ENCODE results near the gene CTIF. TPM values are rescaled to one million over a fixed set of nuclear protein-coding genes. Genes with fewer than 3 reads are reported as not detected.

Gene CTIF
- total RNA-seq, 2 donors from 2014 or later: 7.9 to 8.2 TPM

DNA sequence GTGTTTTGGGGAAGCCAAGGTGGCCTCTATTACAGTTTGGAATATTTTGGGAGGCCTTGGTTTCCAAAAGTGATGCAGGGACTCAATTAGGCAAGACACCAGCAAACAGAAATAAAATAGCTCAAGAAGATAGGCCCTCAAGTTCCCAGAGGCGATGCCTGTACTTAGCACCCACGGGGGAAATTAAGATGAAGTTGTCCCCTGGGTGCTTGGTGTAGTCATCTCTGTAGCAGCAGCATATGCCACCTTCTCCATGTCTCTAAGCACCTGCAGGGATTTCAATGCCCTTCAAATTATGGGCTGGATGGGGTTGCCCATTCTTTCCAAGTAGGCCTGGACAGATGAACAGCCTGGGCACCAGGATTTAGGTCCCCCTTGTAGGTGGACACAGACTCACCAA is 185.0 kb downstream of the CTIF start:
- Mint-ChIP-seq H3K9me3 (no peaks in the 10 kb centered on the region), H3K36me3 (ENCODE audit: low read depth) (no peaks in the 10 kb centered on the region), H3K4me1 (no peaks in the 10 kb centered on the region), H3K27me3 (no peaks in the 10 kb centered on the region), H3K4me3 (no peak overlapping the region), H3K27ac (no peak overlapping the region)
- ATAC-seq (replicated peaks): no peak

DNA sequence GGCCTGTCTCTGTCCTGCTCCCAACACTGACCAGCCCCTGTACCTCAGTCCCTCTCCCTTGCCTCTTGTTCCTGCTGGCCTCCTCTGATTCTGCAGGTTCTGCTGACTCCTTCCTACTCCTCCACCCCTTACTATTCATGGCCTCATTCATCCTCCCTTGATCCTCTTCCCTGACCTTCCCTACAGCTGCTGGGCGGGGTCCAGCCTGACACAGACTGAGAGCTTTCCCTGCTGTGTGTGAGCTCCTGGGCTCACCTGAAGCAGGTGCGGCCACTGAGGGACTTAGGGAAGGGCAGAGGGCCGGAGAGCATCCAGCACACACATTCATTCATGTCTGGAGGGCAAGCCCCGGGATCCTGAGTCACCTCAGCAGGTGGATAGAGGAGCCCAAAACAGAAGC is 185.6 kb downstream of the CTIF start:
- Mint-ChIP-seq H3K4me1 (no peaks in the 10 kb centered on the region), H3K27me3 (no peaks in the 10 kb centered on the region), H3K4me3 (no peak overlapping the region), H3K36me3 (ENCODE audit: low read depth) (no peaks in the 10 kb centered on the region), H3K27ac (peak overlapping the region; percentile 21), H3K9me3 (no peaks in the 10 kb centered on the region)
- ATAC-seq (replicated peaks): no peak

DNA sequence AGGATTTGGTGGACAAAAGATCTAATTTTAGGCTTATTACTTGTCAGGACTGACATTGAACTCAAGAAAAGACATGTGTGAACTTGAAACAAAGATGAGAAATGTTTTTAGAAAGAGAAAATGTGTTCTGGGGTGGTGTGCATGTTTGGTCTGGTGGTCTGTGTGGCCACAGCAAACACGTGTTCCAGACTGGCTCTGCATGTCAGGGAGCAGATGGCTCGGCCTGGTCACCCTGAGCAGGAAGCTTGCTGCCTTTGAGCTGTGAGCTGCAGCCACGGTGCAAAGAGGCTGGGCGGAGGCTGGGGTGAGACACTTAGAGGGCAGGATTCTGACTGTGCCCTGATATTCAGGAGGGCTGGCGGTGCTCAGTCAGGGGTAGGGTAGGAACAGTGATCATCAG is 186.1 kb downstream of the CTIF start:
- Mint-ChIP-seq H3K27ac (peak overlapping the region; percentile 21), H3K36me3 (ENCODE audit: low read depth) (no peaks in the 10 kb centered on the region), H3K4me3 (no peak overlapping the region), H3K9me3 (no peaks in the 10 kb centered on the region), H3K27me3 (no peaks in the 10 kb centered on the region), H3K4me1 (no peaks in the 10 kb centered on the region)
- ATAC-seq (replicated peaks): no peak

DNA sequence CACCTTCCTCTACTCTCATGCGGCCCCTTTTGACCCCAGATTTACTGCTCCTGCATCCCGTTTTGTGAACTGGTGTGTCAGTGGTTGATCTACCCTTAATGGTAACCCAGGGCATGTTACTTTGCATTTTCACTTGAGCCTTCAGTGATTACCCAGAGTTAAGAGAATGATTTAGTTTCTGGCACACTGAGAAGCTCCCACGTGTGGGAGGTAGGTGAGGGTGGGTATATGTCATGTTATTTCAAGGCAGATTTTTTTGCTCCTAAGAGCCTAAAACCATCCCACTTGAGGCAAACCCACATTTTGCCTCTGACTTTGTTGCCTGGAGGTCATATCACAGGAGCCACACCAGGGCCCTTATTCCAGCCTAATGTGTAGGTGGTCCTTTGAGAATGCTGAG is 186.7 kb downstream of the CTIF start:
- H3K36me3 Mint-ChIP-seq (ENCODE audit: low read depth): no peaks in the 10 kb centered on the region
- no peaks in the 10 kb centered on the region for H3K9me3 Mint-ChIP-seq
- ATAC-seq (replicated peaks): no peak
- peak overlapping the region; percentile 28 for H3K27ac Mint-ChIP-seq
- H3K4me3 Mint-ChIP-seq: no peak overlapping the region
- no peaks in the 10 kb centered on the region for H3K27me3 Mint-ChIP-seq
- H3K4me1 Mint-ChIP-seq: no peaks in the 10 kb centered on the region

DNA sequence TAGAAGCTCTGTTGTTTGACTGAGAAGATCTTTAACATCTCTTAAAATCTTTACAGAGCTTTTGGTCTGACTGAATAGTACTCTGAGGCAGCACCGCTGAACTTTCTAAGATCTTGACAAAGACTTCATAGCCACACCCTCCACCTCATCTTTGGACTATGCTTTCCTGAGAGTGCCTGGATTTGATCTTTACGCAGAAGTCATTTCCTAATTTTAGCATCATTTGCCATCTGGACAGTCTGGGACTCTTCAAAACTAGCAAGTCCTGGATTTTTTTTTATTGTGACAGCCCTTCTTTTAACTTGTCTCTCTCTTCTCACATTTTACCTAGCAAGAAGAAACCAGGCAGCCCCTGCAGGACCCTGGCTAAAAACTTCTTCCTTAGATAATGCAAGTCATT is 188.8 kb downstream of the CTIF start:
- Mint-ChIP-seq H3K36me3 (ENCODE audit: low read depth) (no peaks in the 10 kb centered on the region), H3K27me3 (no peaks in the 10 kb centered on the region), H3K9me3 (no peaks in the 10 kb centered on the region), H3K27ac (no peak overlapping the region), H3K4me3 (no peak overlapping the region), H3K4me1 (no peaks in the 10 kb centered on the region)
- ATAC-seq (replicated peaks): no peak

DNA sequence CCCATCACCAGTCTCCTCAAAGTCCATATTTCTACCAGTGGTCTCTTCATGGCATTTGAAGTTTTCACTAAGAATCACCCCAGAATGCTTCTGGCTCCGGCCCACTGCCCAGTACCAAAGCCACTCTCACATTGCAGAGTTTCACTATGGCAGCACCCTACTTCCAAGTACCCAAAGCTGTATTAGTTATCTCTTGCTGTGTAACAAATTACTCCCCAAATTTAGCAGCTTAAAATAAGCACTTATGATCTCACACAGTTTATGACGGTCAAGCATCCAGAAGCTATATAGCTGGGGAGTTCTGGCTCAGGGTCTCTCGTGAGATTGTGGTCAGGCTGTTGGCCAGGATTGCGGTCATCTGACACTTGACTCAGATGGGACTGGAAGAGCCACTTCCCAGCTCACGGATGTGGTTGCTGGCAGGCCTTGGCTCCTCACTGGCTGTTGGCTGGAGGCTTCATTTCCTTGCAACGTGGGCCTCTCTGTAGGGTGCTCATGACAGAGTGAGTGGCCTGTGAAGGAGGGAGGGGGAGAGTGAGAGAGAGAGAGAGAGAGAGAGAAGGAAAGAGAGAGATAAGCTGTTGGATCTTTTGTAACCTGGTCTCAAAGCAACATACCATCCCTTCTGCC is 189.5 kb downstream of the CTIF start:
- Mint-ChIP-seq H3K4me1 (no peaks in the 10 kb centered on the region), H3K36me3 (ENCODE audit: low read depth) (no peaks in the 10 kb centered on the region), H3K9me3 (no peaks in the 10 kb centered on the region), H3K4me3 (no peak overlapping the region), H3K27ac (no peak overlapping the region), H3K27me3 (no peaks in the 10 kb centered on the region)
- ATAC-seq (replicated peaks): peak; percentile 38

DNA sequence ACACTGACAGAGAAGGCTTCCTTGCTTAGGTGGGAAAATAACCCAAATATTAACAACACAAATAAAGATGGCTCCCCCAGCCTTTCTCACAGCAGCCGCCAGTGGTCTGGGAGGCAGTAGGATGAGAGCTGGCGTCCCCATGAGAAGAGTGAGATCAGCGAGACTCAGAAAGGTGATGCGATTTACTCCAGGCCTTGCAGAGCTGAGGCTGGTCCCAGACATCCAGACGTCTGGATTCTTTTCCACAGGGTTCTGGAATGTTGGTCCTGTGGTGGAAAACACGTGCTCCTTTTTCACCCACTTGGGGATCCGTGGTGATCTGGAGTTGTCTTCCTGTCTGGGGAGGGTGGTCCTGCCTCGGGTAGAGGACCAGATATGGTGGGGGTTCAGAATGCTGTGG is 190.6 kb downstream of the CTIF start:
- Mint-ChIP-seq H3K4me1 (no peaks in the 10 kb centered on the region), H3K27ac (no peak overlapping the region), H3K4me3 (no peak overlapping the region), H3K27me3 (no peaks in the 10 kb centered on the region), H3K36me3 (ENCODE audit: low read depth) (no peaks in the 10 kb centered on the region), H3K9me3 (no peaks in the 10 kb centered on the region)
- no peak for ATAC-seq (replicated peaks)

DNA sequence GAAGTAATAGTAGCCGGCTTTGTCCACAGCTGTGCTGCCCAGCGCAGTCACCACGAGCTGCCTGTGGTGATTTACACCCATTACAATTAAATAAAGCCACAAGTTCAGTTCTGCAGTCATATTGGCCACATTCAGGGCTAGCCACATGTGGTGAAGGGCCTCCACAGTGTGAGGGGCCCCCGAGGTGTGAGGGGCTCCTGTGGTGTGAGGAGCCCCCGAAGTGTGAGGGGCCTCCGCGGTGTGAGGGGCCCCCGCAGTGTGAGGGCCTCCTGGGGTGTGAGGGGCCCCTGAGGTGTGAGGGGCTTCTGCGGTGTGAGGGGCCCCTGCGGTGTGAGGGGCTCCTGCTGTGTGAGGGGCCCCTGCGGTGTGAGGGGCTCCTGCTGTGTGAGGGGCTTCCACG is 191.2 kb downstream of the CTIF start:
- ATAC-seq (replicated peaks): no peak
- H3K27me3 Mint-ChIP-seq: no peaks in the 10 kb centered on the region
- H3K4me3 Mint-ChIP-seq: no peak overlapping the region
- H3K27ac Mint-ChIP-seq: no peak overlapping the region
- peaks cover 2% of the 10 kb centered on the region for H3K4me1 Mint-ChIP-seq
- H3K36me3 Mint-ChIP-seq (ENCODE audit: low read depth): no peaks in the 10 kb centered on the region
- no peaks in the 10 kb centered on the region for H3K9me3 Mint-ChIP-seq

DNA sequence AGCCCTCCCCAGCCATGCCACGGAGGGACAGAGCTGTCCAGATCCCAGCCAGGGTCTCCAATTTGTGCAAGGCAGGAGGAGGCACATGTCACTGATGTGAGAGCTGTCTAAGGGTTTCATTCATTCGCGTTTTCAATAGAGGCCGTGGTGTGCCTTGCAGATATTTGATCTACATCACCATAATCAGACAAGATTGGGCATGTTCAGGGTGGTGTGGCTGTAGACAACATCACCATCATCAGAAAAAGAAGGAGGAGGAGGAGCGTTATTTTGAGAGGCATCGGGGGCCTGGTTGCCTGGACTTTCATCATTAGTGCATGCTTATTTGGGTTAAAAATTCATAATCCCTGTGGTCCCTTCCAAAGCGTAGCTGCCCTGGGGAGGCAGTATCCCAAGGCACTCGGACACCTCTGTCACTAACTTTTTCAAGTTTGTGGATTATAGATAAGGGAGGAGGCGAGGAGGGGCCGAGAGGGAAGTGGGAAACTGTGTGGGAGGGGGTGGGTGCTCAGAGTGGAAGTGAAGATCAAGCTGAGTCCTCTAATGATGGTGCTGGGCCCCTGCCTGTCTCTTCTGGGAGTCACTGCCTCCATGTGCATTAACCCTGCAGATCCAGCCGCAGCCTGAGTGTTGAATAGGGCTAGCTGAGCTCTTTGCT is 194.1 kb downstream of the CTIF start:
- Mint-ChIP-seq H3K27me3 (no peaks in the 10 kb centered on the region), H3K4me3 (no peak overlapping the region), H3K4me1 (peaks cover 6% of the 10 kb centered on the region), H3K27ac (no peak overlapping the region), H3K36me3 (ENCODE audit: low read depth) (no peaks in the 10 kb centered on the region), H3K9me3 (no peaks in the 10 kb centered on the region)
- no peak for ATAC-seq (replicated peaks)

DNA sequence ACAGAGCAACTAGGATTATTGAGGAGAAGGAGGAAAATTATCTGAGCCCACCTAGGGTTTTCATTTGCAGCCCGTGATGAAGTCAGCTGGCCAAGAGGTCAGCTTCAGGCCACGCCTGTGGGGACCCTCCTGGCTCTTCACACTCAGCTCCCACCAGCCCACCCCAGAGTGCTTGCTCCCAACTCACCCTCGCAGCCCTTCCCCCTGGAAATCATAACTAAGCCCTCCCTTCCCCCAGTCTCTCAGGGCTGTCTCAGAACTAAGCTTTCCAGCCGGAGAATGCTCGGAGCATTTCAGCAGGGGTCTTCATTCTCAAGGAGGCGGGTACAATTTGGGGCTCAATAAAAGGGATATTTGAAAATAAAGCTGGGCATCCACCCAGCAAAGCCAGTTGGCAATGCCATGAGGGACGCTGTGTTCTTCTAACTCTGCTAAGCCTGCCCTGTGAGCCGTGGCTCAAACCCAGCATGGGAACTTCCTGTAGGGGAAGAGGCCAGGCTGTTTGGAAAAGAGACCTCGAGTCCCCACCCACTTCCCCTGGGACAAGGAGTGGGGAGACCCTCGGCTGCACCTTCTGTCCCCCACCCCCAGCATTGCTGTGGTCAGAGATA is 194.9 kb downstream of the CTIF start:
- H3K4me1 Mint-ChIP-seq: peaks cover 6% of the 10 kb centered on the region
- no peak overlapping the region for H3K4me3 Mint-ChIP-seq
- H3K9me3 Mint-ChIP-seq: no peaks in the 10 kb centered on the region
- H3K36me3 Mint-ChIP-seq (ENCODE audit: low read depth): no peaks in the 10 kb centered on the region
- H3K27ac Mint-ChIP-seq: no peak overlapping the region
- no peaks in the 10 kb centered on the region for H3K27me3 Mint-ChIP-seq
- ATAC-seq (replicated peaks): no peak

DNA sequence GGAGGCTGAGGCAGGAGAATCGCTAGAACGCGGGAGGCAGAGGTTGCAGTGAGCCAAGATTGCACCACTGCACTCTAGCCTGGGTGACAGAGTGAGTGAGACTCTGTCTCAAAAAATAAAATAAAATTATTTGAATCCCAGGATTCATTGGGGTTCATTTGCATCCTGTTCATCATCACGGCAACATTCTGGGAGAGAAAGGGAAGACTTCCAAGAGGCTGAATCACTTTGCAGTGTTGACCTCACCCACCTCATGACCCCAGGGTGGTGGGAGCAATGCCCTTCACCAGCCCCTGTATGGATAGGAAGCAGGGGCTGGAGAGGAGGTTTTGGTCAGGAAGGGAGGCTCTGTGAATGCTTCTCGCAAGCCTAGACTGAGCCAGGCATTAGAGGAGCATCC is 195.6 kb downstream of the CTIF start:
- H3K27ac Mint-ChIP-seq: no peak overlapping the region
- H3K36me3 Mint-ChIP-seq (ENCODE audit: low read depth): no peaks in the 10 kb centered on the region
- H3K4me1 Mint-ChIP-seq: peaks cover 6% of the 10 kb centered on the region
- H3K27me3 Mint-ChIP-seq: no peaks in the 10 kb centered on the region
- no peak for ATAC-seq (replicated peaks)
- H3K9me3 Mint-ChIP-seq: no peaks in the 10 kb centered on the region
- no peak overlapping the region for H3K4me3 Mint-ChIP-seq

DNA sequence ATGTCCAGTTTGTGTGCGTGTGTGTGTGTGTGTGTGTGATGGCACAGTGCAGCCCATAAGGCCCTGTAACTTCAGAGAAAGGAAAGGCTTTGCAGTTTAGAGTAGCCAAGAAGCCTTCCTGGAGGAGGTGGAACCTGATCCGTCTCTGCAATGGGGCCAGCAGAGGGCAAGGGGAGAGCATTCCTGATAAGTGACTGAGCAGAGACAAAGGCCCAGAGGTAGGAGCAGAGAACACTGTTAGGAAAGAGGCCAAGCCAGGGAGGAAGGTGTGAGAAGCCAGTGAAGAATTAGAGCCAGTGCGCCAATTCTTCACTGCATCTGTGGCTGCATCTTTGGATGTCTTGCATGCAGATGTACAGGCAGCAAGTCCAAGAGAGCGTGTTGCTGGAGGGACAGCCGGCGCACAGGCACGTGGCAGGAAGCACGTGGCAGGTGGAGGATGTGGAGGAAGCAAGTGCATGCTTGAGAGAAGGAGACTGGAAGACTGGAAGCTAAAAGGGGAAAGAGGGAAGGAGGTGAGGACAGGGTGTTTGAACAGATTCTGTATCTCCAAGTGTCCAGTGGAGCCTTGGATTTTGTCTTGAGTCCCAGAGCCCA is 196.3 kb downstream of the CTIF start:
- Mint-ChIP-seq H3K4me1 (peaks cover 6% of the 10 kb centered on the region), H3K27me3 (no peaks in the 10 kb centered on the region), H3K9me3 (no peaks in the 10 kb centered on the region), H3K27ac (no peak overlapping the region), H3K4me3 (no peak overlapping the region), H3K36me3 (ENCODE audit: low read depth) (no peaks in the 10 kb centered on the region)
- ATAC-seq (replicated peaks): no peak

DNA sequence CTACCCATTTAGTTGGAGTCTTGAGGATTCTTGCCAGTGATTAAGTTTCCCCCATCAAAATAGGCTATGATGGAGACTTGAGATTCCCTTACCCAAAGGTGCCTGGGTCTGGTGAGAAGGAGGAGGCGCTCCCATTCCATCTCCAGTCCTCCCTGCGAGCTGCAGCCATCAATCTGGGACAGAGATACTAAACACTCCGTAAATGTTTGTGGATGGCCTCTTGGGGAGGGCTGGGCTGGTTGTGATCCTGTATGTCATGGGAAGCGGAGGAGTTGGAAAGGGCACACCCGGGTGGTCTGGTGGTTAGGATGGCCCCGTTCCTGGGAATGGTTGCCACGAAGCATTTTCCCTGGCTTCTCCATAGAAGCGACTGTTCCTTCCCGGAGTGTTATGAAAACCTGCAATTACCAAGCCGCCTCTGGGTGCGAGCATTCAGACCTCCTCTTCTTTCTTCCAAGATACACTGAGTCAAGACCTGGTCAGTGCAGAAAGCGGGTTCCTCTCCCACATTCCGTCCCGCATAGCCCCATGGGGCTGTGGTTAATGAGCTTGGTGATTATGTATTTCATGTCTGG is 196.9 kb downstream of the CTIF start:
- ATAC-seq (replicated peaks): no peak
- Mint-ChIP-seq H3K27me3 (no peaks in the 10 kb centered on the region), H3K4me1 (peaks cover 6% of the 10 kb centered on the region), H3K36me3 (ENCODE audit: low read depth) (no peaks in the 10 kb centered on the region), H3K9me3 (no peaks in the 10 kb centered on the region), H3K4me3 (no peak overlapping the region), H3K27ac (no peak overlapping the region)

DNA sequence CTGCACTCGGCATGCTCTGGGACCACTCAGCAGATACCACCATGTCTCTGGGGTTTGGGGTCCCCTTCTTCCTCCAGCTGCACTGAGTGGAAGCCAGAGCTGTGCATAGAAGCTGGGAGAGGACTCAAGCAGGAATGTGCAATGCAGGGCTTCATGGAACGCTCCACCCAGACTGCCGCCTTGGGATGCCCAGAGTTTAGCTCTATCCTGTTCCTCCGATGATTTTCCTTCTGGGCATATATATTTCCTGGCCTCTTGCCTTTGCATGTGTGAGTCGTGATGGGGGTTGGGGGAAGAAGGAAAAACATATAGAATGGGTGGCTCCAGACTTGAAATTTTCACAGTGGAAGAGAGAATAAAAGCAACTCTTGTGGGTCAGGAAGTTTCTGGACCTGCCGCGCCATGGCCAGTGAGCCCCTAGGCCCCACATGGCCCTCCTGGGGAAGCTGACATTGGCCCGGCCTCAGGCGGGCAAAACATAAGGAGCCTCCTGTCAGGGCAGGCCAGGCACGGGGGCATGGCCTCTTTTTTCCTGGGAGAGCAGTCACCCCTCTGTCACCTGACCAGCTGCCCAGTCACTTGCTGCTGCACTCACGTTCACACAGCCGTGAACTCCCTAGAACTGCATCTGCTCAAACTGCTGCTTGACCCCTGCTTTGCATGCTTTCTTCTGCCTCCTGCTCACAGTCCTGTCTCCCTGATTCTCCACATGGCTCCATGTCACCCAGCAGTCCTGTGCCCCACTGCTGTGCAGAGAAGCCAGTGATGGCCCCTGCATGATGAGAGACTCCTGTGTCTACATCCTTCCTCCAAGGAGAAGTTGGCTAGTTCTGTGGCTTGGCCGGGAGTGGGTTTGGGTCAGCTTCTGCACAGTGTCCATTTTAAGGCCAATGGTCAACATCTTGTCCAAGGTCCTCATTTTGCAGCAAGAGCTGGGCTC is 197.8 kb downstream of the CTIF start:
- no peak overlapping the region for H3K27ac Mint-ChIP-seq
- H3K4me1 Mint-ChIP-seq: peaks cover 6% of the 10 kb centered on the region
- no peaks in the 10 kb centered on the region for H3K36me3 Mint-ChIP-seq (ENCODE audit: low read depth)
- no peak overlapping the region for H3K4me3 Mint-ChIP-seq
- no peak for ATAC-seq (replicated peaks)
- H3K27me3 Mint-ChIP-seq: no peaks in the 10 kb centered on the region
- H3K9me3 Mint-ChIP-seq: no peaks in the 10 kb centered on the region
